ENCODE results near the gene KLF11.

- TF ChIP-seq CTCF (IDR thresholded peaks at IDR 0.05) (no peak), POLR2A (IDR thresholded peaks at IDR 0.05) (no peak)
These were observed 3.6 kb downstream of the KLF11 start for GRCh38 chr2:10046931-10047330.

All from ovary (tissue), 3 donors.